Activated CD4-positive, alpha-beta memory T cell treated with anti-CD3 and anti-CD28 coated beads, Interleukin-2, amount 10 ng/mL, durations not matched to agents 7 days and 5 days (primary cell): ENCODE measurements around the gene JSRP1. TPM values are rescaled to one million over a fixed set of nuclear protein-coding genes. Genes with fewer than 3 reads are reported as not detected.
A peak's percentile ranks its signal among the peaks of the same experiment; 100 is the strongest.

Experiments
- CTCF ChIA-PET: fragments of 350-600 bp; sonication (Branson Sonifier 250); formaldehyde crosslinking; loops from one replicate; lab custom pipeline; 2021; ENCODE audit warnings: antibody characterized with exemption, inconsistent platforms; lab: Charles Lee
- POLR2A ChIA-PET: fragments of 350-600 bp; sonication (Branson Sonifier 250); formaldehyde crosslinking; loops from one replicate; lab custom pipeline; 2021; ENCODE audit warnings: antibody characterized with exemption; lab: Charles Lee
- DNase-seq: peaks from one replicate; pipeline ENCODE4 v3.0.0-alpha.2; 2020
- H3K27ac Mint-ChIP-seq: one replicate; pipeline ENCODE4 v1.8.0; 2021; ENCODE audit warnings: mild to moderate bottlenecking, mixed read lengths
- H3K27me3 Mint-ChIP-seq: one replicate; pipeline ENCODE4 v1.8.0; 2021; ENCODE audit warnings: mixed read lengths
- H3K36me3 Mint-ChIP-seq: one replicate; pipeline ENCODE4 v1.8.0; 2021; ENCODE audit warnings: low read depth, mixed read lengths
- H3K4me1 Mint-ChIP-seq: one replicate; pipeline ENCODE4 v1.8.0; 2021; ENCODE audit warnings: mixed read lengths
- H3K4me3 Mint-ChIP-seq: one replicate; pipeline ENCODE4 v1.8.0; 2021; ENCODE audit warnings: mild to moderate bottlenecking, mixed read lengths
- H3K9me3 Mint-ChIP-seq: one replicate; pipeline ENCODE4 v1.8.0; 2021; ENCODE audit warnings: mixed read lengths
- total RNA-seq, 2 experiments: library from RNA; stranded (reverse); gene quantifications; one replicate each; pipeline ENCODE4 v1.2.3, GENCODE V29; 2021

Gene JSRP1, protein sequence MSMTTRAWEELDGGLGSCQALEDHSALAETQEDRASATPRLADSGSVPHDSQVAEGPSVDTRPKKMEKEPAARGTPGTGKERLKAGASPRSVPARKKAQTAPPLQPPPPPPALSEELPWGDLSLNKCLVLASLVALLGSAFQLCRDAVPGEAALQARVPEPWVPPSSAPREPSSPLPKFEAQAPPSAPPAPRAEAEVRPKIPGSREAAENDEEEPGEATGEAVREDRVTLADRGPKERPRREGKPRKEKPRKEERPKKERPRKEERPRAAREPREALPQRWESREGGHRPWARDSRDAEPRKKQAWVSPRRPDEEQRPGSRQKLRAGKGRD
- total RNA-seq: 1 to 10 TPM in 1 of 2 experiments, under 1 TPM in 1; 0.73 to 1.3 TPM

DNA sequence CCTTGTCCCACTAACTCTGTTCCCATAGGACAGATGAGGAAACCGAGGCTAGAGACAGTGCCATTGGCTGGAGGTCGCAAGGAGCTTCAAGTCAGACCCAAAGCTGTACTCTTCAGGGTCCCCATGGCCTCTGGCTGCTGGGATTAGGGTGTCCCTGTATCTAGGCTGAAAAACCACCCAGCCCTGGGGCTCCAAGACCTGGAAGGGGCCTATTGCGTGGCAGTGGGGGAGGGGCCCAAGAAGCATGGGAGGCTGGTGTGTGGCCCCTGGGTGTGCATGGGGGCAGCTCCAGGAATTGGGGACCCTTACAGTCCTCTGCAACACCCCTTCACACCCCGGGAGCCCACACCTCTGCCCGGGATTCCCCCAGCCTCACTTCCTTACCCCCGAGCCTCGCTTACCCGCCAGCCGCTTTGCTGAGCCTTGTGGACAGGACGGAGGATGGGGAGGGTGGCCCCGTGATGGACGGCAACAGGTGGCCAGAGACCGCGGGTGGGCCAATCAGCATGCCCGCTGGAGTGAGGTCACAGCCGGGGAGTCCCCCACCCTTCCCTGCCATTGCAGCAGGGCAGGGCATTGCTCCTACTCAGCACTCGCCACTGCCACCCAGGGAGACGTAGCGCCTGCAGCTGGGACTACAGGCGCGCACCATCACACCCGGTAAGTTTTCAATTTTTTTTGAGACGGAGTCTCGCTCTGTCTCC lies at the start of gene JSRP1:
Gene JSRP1 (minus strand): TSS at position 436 of the 704 bp plus-strand sequence. CDS start 1,103 bp downstream, outside the sequence.
- peak within 1 kb of the TSS; percentile 24 for H3K4me3 Mint-ChIP-seq
- ChIA-PET POLR2A (interaction anchor here (1.0 to 6.2 kb wide), 2 partner anchors 15 to 19 kb away, joined by 3 to 58 read pairs; no protein-coding TSS in a partner anchor), CTCF (no interaction called here)
- no peaks in the 10 kb centered on the region for H3K36me3 Mint-ChIP-seq
- peaks cover 24% of the 10 kb centered on the region for H3K27me3 Mint-ChIP-seq
- peaks cover 45% of the 10 kb centered on the region for H3K4me1 Mint-ChIP-seq
- no peak for DNase-seq
- no peaks in the 10 kb centered on the region for H3K9me3 Mint-ChIP-seq
- peak within 1 kb of the TSS; percentile 87 for H3K27ac Mint-ChIP-seq

DNA sequence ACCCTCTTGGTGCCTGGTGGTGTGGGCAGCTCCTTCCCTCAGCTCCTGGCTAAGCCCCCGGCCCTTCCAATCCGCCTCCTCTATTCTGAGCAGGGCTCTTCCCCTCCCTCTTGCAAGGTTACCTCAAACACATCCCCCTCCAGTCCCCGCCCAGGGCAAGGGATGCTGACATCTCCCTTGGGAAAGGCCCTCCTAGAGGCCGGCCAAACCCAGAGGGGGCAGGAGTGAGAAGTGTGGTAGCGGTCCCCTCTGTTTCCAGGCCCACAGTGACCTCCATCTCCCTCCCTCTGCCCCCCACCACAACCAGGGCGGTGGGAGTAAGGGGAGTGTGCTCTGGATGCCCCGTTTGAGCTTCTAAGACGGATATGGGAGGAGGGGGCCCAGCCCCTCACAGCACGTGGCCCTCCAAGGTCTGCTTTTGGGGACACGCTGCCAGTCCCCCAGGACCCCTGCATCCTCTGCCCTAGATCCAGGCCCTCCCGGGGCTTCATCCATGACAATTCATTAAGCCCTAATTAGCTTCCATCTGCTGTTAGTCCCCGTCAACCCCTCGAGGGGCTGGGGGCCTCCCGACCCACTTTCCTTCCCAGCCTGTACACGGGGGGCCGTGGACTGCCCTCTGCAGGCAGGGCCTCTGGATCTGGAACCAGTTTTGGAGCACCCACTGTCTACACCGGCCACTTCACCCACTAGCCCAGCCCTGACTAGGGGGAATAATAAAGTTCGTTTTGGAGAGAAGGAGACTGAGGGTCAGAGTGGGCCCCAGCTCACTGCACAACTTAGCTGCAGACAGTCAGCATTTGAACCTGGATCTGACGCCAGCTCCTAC lies 49.4 kb upstream of the JSRP1 start:
- no peak for DNase-seq
- H3K9me3 Mint-ChIP-seq: no peaks in the 10 kb centered on the region
- no peak overlapping the region for H3K27ac Mint-ChIP-seq
- peaks cover 67% of the 10 kb centered on the region for H3K27me3 Mint-ChIP-seq
- no peaks in the 10 kb centered on the region for H3K36me3 Mint-ChIP-seq
- H3K4me3 Mint-ChIP-seq: no peak overlapping the region
- ChIA-PET CTCF (interaction anchor here (1.4 kb wide), 1 partner anchor 44 kb away, joined by 3 read pairs; no protein-coding TSS in a partner anchor), POLR2A (interaction anchor here (0.7 to 1.4 kb wide), 4 partner anchors 15 to 35 kb away, joined by 3 read pairs; partner anchors contain the start of gene PEAK3)
- H3K4me1 Mint-ChIP-seq: peaks cover 2% of the 10 kb centered on the region

DNA sequence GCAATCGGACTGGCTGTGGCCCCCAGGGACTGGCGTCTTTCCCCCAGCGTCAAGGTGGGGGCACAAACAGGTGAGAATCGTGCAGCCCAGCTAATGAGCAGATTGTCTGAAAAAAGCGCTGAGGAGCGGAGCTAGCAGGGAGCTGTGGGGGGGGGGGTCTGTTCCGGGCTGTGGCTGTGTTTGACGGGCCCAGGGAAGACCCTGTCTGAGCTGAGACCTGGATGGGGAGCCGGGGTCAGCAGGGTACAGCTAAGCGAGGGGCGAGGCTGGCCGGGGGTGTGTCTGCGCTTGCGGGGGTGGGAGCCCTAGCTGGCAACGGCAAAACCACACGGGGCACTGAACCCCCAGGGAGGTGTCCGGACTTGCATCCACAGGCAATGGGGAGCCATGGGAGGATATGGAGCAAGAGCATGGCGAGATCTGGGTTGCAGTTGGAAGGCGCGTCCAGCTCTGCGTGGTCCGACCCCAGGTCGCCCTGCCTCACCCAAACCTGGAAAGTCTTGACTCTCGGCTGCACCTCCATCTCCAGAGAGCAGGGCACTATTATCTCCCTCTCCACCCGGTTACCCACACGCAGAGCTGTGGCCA lies 47.1 kb upstream of the JSRP1 start:
- Mint-ChIP-seq H3K9me3 (no peaks in the 10 kb centered on the region), H3K4me1 (no peaks in the 10 kb centered on the region), H3K27ac (no peak overlapping the region), H3K27me3 (peaks cover 47% of the 10 kb centered on the region), H3K4me3 (no peak overlapping the region), H3K36me3 (no peaks in the 10 kb centered on the region)
- no peak for DNase-seq
- POLR2A ChIA-PET: interaction anchor here (1.2 to 1.6 kb wide), 2 partner anchors 14 to 25 kb away, joined by 3 read pairs; no protein-coding TSS in a partner anchor
- CTCF ChIA-PET: no interaction called here

DNA sequence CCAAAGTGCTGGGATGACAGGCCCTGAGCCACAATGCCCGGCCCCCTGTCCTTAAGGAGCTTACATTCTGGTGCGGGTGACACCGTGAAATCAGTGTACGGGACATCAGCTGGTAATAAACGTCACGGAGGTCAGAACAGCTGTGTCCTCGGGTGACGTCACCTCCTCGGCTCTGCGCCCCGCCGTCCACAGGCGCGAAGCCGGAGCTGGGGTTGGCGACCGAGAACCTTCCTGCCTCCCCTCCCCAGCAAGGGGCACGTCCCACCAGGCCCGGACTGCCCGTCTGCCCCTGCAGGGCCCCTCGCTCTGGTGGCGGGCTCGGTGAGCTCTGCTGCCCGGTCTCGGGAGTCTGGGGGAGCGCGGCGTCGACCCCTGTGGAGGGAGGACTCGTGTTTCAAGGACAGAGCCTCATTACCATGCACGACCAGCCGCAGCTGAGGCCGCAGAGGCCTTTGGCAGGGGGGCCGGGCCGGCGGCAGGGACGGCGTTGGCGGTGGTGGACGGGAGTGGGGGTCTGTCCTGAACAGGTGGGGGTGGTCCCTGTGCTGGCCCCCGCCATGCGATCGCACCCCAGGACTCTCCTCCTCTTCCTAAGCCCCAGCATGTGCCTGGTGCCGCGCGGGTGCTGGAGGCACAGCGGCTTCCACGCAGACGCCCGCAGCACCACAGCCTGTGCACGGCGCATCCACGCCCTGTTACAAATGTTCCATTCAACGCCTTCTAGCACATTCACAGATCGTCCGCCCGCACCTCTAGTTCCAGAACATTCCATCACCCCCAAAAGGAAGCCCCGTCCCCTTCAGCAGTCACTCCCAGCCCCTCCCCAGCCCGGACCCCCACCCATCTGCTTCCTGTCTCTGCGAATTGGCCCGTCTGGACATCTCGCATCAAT lies 46.3 kb upstream of the JSRP1 start:
- CTCF ChIA-PET: no interaction called here
- DNase-seq: no peak
- H3K27me3 Mint-ChIP-seq: peaks cover 47% of the 10 kb centered on the region
- no peak overlapping the region for H3K4me3 Mint-ChIP-seq
- H3K27ac Mint-ChIP-seq: no peak overlapping the region
- no peaks in the 10 kb centered on the region for H3K36me3 Mint-ChIP-seq
- no peaks in the 10 kb centered on the region for H3K4me1 Mint-ChIP-seq
- H3K9me3 Mint-ChIP-seq: no peaks in the 10 kb centered on the region
- POLR2A ChIA-PET: interaction anchor here (1.1 to 1.6 kb wide), 3 partner anchors 13 to 151 kb away, joined by 3 to 4 read pairs (median 3); partner anchors contain the start of gene AP3D1

DNA sequence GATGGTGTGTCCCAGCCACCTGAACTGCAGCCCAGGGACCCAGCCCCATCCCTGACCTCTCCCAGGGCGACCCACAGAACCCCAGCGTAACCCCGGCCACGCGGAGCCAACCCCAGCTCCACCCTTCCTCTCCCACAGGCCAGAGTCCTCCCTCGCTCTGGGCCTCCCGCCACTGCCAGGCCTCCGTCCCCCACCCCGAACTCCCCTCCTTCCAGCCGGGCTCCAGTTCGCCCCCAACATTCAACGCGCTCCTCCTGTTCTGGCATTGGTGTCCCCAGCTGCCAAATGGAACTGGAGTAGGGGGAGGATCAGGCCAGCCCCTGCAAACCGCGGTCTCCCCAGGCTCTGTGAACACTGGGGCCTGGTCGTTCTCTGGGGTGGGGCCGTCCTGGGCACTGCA lies 44.3 kb upstream of the JSRP1 start:
- H3K36me3 Mint-ChIP-seq: no peaks in the 10 kb centered on the region
- POLR2A ChIA-PET: no interaction called here
- H3K9me3 Mint-ChIP-seq: no peaks in the 10 kb centered on the region
- peaks cover 31% of the 10 kb centered on the region for H3K27me3 Mint-ChIP-seq
- H3K4me3 Mint-ChIP-seq: no peak overlapping the region
- CTCF ChIA-PET: no interaction called here
- no peaks in the 10 kb centered on the region for H3K4me1 Mint-ChIP-seq
- no peak overlapping the region for H3K27ac Mint-ChIP-seq
- no peak for DNase-seq

DNA sequence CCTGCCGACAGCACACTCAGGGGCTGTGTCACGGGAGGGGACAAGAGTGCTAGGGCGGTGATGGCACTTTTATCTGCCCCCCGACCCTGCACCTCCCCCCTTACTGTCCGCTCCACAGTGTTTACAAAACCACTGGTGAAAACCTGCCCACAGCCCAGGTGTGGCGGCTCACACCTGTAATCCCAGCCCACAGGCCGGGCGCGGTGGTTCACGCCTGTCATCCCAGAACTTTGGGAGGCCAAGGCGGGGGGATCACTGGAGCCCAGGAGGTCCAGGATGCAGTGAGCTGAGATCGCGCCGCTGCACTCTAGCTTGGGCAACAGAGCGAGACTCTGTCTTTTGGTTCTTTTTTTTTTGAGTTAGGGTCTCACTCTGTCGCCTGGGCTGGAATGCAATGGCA lies 39.9 kb upstream of the JSRP1 start:
- CTCF ChIA-PET: no interaction called here
- peaks cover 7% of the 10 kb centered on the region for H3K4me1 Mint-ChIP-seq
- no peak overlapping the region for H3K27ac Mint-ChIP-seq
- no peak overlapping the region for H3K4me3 Mint-ChIP-seq
- H3K9me3 Mint-ChIP-seq: no peaks in the 10 kb centered on the region
- no peak for DNase-seq
- POLR2A ChIA-PET: no interaction called here
- H3K36me3 Mint-ChIP-seq: peaks cover 11% of the 10 kb centered on the region
- H3K27me3 Mint-ChIP-seq: peaks cover under 1% of the 10 kb centered on the region

DNA sequence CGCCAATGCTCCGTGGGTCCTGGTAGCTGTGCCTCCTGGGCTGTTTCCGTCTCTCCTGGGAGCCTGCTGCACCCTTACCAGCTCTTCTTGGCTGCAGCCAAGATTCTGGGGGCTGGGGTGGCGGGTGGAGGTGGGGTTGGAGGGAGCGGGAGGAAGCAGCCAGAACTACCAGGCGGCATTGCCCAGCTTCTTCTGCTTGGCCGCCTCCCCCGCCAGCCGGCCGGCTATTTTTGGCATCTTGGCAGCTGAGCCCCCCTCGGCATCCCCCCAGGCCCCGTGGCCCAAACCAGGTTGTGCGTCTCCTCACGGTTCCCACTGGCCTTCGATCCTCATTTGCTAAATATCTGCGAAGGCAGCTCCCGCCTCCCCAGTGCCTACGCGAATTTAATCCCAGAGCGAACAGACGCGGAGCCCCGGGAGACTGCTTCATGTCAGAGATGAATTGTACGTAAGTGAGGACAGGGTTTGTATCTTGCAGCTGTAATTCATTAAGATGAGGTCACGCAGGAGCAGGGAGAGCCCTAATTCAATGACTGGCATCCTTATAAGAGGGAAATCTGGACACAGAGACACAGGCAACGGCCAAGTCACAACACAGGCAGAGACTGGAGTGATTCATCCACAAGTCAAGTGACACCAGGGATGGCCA lies 38.6 kb upstream of the JSRP1 start:
- ChIA-PET CTCF (interaction anchor here (1.0 to 1.1 kb wide), 2 partner anchors 19 to 21 kb away, joined by 3 to 4 read pairs; no protein-coding TSS in a partner anchor), POLR2A (interaction anchor here (0.7 to 1.4 kb wide), 4 partner anchors 31 to 181 kb away, joined by 3 to 4 read pairs (median 3); partner anchors contain the start of gene GADD45B)
- H3K27me3 Mint-ChIP-seq: no peaks in the 10 kb centered on the region
- H3K27ac Mint-ChIP-seq: no peak overlapping the region
- peaks cover 15% of the 10 kb centered on the region for H3K4me1 Mint-ChIP-seq
- H3K9me3 Mint-ChIP-seq: no peaks in the 10 kb centered on the region
- no peak overlapping the region for H3K4me3 Mint-ChIP-seq
- H3K36me3 Mint-ChIP-seq: peaks cover 14% of the 10 kb centered on the region
- no peak for DNase-seq

DNA sequence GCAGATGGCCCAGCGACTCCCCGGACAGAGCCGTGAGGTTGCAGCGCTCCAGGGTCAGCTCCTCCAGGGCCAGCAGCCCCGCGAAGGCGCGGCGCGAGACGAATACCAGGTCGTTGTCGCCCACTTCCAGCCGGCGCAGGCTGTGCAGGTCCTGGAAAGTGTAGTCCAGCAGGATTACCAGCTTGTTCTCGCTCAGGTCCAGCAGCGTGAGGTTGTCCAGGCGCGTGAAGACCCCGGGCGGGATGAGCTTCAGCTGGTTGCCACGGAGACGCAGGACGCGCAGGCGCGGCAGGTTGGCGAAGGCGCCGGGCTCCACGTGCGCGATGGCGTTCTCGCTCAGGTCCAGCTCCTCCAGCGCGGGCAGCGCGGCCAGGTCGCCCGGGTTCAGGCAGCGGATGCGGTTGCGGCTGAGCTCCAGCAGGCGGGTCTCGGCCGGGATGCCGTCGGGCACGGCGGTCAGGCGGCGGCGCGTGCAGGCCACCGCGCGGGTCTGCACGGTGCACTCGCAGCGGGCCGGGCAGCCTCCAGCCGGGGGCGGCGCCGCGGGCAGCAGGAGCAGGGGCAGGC lies 35.1 kb upstream of the JSRP1 start:
- no peak for DNase-seq
- Mint-ChIP-seq H3K36me3 (peaks cover 14% of the 10 kb centered on the region), H3K27me3 (peaks cover 4% of the 10 kb centered on the region), H3K9me3 (no peaks in the 10 kb centered on the region), H3K4me1 (peaks cover 31% of the 10 kb centered on the region), H3K4me3 (peak overlapping the region; percentile 71), H3K27ac (no peak overlapping the region)
- ChIA-PET CTCF (no interaction called here), POLR2A (interaction anchor here (1.3 to 2.3 kb wide), 3 partner anchors 14 to 36 kb away, joined by 3 to 14 read pairs (median 6); partner anchors contain the start of gene LSM7)

DNA sequence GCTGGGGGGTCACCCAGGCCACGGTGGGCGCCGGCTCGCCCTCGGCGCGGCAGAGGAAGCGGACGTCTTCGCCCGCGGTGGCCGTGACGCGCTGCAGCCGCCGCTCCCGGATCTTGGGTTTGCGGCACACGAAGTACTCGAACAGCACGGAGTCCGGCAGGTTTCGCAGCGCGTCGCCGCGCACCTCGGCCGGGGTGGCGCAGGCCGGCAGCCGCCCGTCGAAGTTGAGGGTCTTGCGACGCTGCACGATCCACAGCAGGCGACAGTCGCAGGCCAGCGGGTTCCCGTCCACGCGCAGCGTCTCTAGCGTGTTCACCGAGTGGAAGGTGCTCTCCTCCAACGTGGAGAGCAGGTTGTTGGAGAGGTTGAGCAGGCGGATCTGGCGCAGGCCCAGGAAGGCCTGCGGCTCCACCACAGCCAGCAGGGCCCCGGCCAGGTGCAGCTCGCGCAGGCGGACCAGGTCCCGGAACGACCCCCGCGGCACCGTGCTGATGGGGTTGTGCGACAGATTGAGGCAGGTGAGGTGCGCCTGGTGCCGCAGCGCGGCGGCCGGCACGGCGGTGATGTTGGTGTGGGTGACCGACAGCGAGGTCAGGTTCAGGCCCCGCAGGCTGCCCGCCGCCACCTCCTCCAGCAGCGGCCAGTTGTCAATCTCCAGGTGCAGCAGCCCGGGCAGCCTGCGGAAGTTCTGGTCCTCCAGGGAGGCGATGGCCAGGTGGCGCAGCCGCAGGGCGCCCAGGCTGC lies 34.4 kb upstream of the JSRP1 start:
- Mint-ChIP-seq H3K36me3 (peaks cover 14% of the 10 kb centered on the region), H3K9me3 (no peaks in the 10 kb centered on the region)
- POLR2A ChIA-PET: interaction anchor here (1.3 to 2.3 kb wide), 2 partner anchors 15 to 37 kb away, joined by 3 to 14 read pairs; partner anchors contain the start of gene LSM7

DNA sequence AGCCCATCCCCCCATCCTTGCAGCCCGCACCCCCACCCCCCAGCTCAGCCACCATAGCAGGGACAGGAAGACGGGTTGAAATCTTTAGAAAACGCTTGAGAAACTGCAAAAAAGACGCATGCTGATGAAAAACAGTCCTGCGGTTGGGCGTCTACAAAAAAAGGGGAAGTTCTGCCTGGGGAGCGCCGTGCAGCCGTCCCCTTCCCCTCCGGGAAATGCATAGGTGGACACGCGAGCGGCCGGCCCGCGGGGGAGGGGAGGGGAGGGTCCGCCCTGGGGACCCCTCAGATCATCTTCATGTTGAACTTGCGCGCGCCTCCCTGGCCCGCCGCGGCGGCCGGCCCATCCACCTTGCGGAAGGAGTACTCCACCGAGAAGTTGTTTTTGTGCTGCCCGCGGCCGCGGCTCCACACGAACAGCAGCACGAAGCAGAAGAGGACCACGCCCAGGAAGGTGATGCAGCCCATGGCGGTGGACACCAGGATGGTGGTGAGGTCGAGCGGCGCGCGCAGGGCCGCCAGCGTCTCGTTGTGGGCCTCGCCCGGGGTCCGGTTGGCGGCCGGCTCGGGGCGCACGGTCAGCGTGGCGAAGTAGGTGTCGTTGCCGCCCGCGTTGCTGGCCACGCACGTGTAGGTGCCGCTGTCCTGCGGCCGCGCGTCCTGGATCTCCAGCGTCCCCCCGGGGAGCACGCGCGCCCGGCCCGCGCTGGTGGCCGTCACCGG lies 33.7 kb upstream of the JSRP1 start:
- Mint-ChIP-seq H3K9me3 (no peaks in the 10 kb centered on the region), H3K4me3 (peak overlapping the region; percentile 83), H3K27ac (peak overlapping the region; percentile 94), H3K4me1 (peaks cover 31% of the 10 kb centered on the region), H3K36me3 (peaks cover 14% of the 10 kb centered on the region), H3K27me3 (peaks cover 4% of the 10 kb centered on the region)
- CTCF ChIA-PET: interaction anchor here (0.7 to 1.4 kb wide), 5 partner anchors 13 to 101 kb away, joined by 3 to 8 read pairs (median 5); no protein-coding TSS in a partner anchor
- peak; percentile 81 for DNase-seq
- POLR2A ChIA-PET: interaction anchor here (0.6 to 3.0 kb wide), 14 partner anchors 11 to 332 kb away, joined by 3 to 17 read pairs (median 4); partner anchors contain the start of genes LSM7, PLEKHJ1, SPPL2B and TIMM13

More for the DNA sequence above, 34.4 kb upstream of the JSRP1 start:
- Mint-ChIP-seq H3K4me1 (peaks cover 31% of the 10 kb centered on the region), H3K4me3 (peak overlapping the region; percentile 71), H3K27ac (peak overlapping the region; percentile 67), H3K27me3 (peaks cover 4% of the 10 kb centered on the region)
- peak; percentile 44 for DNase-seq
- CTCF ChIA-PET: no interaction called here
